ENCODE measurements around the gene HHIPL1.
A peak's percentile ranks its signal among the peaks of the same experiment; 100 is the strongest.

HHIPL1 gene

DNA sequence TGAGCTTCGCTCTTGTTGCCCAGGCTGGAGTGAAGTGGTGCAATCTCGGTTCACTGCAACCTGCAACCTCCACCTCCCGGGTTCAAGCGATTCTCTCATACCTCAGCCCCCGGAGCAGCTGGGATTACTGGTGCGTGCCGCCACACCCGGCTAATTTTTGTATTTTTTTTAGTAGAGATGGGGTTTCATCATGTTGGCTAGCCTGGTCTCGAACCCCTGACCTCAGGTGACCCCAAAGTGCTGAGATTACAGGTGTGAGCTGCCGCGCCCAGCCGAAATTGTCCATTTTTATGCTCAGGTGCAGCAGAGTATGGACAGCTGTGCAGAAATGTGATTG, 20.0 kb downstream of the HHIPL1 start:
- no peak overlapping the region for H3K9ac ChIP-seq (ENCODE audit: low read depth, low read length)
- H3K27me3 ChIP-seq (ENCODE audit: insufficient read depth, low read length) = peaks cover 17% of the 10 kb centered on the region; the same call in 1 of the 2 replicates
- no peak overlapping the region for H3K4me3 ChIP-seq (ENCODE audit: low read length)
- no peaks in the 10 kb centered on the region for H3K36me3 ChIP-seq (ENCODE audit: insufficient read depth, low read depth, low read length)
- H3K27ac ChIP-seq (ENCODE audit: low read length) = no peak overlapping the region
- peaks cover 22% of the 10 kb centered on the region for H3K4me1 ChIP-seq (ENCODE audit: insufficient read depth, low read length)
- H3K9me3 ChIP-seq (ENCODE audit: insufficient read depth, low read depth, low read length) = no peaks in the 10 kb centered on the region

GRCh38 chr14:99666533-99666932, 21.6 kb downstream of the HHIPL1 start:
- Histone ChIP-seq H3K9me3 (ENCODE audit: insufficient read depth, low read depth, low read length) (no peaks in the 10 kb centered on the region), H3K36me3 (ENCODE audit: insufficient read depth, low read depth, low read length) (no peaks in the 10 kb centered on the region), H3K27ac (ENCODE audit: low read length) (no peak overlapping the region), H3K27me3 (ENCODE audit: insufficient read depth, low read length) (0 out of 2 replicates have a peak, but pooled peaks cover 6% of the 10 kb centered on the region), H3K4me3 (ENCODE audit: low read length) (no peak overlapping the region), H3K9ac (ENCODE audit: low read depth, low read length) (no peak overlapping the region), H3K4me1 (ENCODE audit: insufficient read depth, low read length) (peaks cover 21% of the 10 kb centered on the region; the same call in 1 of the 2 replicates)

GRCh38 chr14:99667045-99667444, 22.1 kb downstream of the HHIPL1 start:
- Histone ChIP-seq H3K27me3 (ENCODE audit: insufficient read depth, low read length) (0 out of 2 replicates have a peak, but pooled peaks cover 6% of the 10 kb centered on the region), H3K27ac (ENCODE audit: low read length) (no peak overlapping the region), H3K4me3 (ENCODE audit: low read length) (no peak overlapping the region), H3K36me3 (ENCODE audit: insufficient read depth, low read depth, low read length) (no peaks in the 10 kb centered on the region), H3K9me3 (ENCODE audit: insufficient read depth, low read depth, low read length) (no peaks in the 10 kb centered on the region), H3K9ac (ENCODE audit: low read depth, low read length) (no peak overlapping the region), H3K4me1 (ENCODE audit: insufficient read depth, low read length) (peaks cover 27% of the 10 kb centered on the region; the same call in 1 of the 2 replicates)

- Histone ChIP-seq H3K27me3 (ENCODE audit: insufficient read depth, low read length) (0 out of 2 replicates have a peak, but pooled peaks cover under 1% of the 10 kb centered on the region), H3K9ac (ENCODE audit: low read depth, low read length) (no peak overlapping the region), H3K4me1 (ENCODE audit: insufficient read depth, low read length) (peaks cover 31% of the 10 kb centered on the region), H3K27ac (ENCODE audit: low read length) (no peak overlapping the region), H3K4me3 (ENCODE audit: low read length) (no peak overlapping the region), H3K36me3 (ENCODE audit: insufficient read depth, low read depth, low read length) (no peaks in the 10 kb centered on the region), H3K9me3 (ENCODE audit: insufficient read depth, low read depth, low read length) (no peaks in the 10 kb centered on the region)
Measured at GRCh38 chr14:99667821-99668220, 22.9 kb downstream of the HHIPL1 start.

DNA sequence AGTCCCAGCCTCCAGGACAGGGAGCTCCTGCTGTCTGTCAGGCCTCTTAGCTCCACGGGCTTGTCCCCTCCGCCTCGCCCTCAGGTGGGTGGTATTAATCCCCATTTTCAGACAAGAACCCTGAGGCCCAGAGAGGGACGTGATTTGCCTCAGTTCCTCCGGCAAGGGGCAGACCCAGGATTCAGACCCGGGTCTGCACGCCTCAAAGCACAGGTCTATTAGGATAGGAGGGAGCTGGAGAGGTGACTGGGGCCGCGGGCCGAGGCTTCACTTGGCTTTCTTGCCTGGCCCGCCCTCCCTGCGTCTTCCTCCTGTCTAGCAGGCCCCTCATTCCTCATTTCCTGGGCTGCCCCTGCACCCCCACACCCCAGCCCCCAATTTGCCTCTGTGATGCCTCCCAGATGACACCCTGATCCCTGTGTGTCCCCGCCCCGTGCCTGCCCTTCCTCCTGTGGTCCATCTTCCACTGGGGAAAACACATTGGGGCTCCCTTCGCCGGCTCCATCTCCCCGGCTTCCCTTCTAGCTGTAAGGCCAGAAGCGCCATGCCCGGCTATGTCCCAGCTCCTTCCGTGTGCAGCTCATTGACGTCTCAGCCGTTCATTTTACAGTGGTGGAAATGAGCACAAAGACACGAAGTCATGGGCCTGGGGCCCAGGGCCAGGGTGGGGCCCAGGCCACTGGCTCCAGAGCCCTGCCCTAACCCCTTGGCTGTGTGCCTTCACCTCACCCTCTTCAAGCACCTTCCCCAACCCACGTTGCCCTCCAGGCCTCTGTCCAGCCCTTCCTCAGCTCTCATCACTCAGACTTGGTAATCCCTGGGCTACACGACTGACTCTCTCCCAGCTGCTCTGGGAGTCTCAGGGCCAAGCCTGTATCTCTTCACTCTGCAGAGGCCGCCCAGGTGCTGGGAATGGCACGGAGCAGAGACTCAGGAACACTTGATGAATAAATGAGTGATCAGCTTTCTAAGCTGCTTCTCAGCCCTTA, 23.7 kb downstream of the HHIPL1 start:
- Histone ChIP-seq H3K9me3 (ENCODE audit: insufficient read depth, low read depth, low read length) (no peaks in the 10 kb centered on the region), H3K36me3 (ENCODE audit: insufficient read depth, low read depth, low read length) (no peaks in the 10 kb centered on the region), H3K9ac (ENCODE audit: low read depth, low read length) (no peak overlapping the region), H3K27ac (ENCODE audit: low read length) (no peak overlapping the region), H3K4me3 (ENCODE audit: low read length) (no peak overlapping the region), H3K4me1 (ENCODE audit: insufficient read depth, low read length) (peaks cover 29% of the 10 kb centered on the region), H3K27me3 (ENCODE audit: insufficient read depth, low read length) (no peaks in the 10 kb centered on the region)

DNA sequence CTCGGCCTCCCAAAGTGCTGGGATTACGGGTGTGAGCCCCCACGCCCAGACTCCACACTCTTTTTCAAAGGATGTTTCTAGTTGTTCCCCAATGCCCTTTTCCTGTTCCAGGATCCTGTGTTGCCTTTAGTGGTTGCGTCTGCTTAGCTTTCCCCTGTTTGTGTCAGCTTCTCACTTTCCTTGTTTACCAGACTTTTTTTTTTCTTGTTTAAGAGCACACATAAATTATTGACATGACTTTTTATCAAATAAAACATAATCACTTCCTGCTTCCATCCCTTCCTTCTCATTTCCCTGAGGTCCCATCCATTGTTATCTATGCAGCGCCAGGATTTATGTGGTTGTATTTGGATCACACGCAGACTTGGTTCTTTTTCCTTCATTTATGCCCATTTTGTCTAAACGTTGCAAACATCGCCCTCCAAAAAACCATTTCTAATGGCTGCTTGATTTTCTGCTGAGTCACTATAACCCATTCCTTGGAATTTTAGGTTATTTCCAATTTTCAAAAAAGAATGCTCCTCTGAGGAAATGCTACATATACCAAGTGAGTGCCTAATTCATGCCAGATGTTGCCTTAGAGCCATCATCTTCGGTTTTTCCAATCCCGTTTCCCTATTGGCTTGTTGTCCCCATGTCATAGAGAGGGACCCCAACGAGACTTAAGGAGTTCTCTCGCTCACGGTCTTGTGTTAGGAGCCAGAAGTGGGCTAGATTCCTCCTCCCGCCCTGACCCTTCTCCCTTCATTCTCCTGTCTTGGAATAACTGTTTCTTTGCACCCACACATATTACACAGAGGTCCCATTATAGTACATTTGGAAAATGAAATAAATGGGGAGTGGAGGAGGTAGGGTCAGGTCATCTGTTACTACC, 25.7 kb downstream of the HHIPL1 start:
- Histone ChIP-seq H3K4me1 (ENCODE audit: insufficient read depth, low read length) (peaks cover 20% of the 10 kb centered on the region), H3K36me3 (ENCODE audit: insufficient read depth, low read depth, low read length) (no peaks in the 10 kb centered on the region), H3K9me3 (ENCODE audit: insufficient read depth, low read depth, low read length) (no peaks in the 10 kb centered on the region), H3K4me3 (ENCODE audit: low read length) (no peak overlapping the region), H3K27ac (ENCODE audit: low read length) (no peak overlapping the region), H3K27me3 (ENCODE audit: insufficient read depth, low read length) (no peaks in the 10 kb centered on the region), H3K9ac (ENCODE audit: low read depth, low read length) (peak overlapping the region; percentile 1; the same call in 1 of the 2 replicates)

DNA sequence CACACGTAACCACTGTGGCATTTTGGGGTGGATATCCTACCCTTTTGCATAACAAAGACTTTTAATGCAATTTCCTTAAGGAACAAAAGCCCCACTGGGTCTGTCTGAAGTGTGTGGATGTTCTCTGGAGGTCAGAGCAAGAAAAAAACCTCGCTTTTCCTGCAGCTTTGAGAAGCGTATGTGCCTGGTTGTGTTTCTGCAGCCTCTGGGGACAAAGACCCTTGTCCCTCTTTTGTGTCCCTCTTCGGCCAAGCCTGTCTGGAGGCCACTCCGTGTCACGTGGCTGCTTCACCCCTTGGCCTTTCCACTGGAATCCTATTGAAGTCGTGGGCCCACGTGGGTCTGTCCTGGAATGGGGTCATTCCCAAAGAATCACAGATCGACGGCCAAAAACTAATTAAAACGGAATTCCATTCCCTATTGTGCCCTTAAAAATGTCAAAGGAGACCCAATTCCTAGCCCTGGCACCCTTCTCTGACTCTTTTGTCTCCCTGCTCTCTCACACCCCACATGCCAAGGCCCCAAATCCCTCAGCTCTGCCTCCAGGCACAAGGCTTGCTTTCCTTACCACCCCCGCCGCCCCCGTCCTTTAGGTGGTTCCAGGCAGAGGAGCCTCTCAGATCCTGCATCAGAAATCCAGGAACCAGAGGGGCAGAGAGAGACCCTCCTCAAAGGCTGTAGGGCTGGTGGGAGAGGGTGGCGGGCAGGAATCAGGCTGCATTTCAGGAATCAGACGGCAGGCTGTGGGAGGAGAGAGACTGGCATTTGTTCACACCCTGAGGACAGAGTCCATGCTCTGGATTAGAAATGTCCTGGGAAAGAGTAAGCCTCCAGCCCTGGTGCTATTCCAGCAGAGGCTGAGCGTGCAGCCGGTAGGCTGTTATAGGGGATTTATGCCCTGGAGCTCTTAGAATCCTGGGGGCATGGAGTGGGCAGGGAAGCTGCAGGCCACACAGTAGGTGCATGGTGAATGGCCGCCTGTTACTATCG, 26.6 kb downstream of the HHIPL1 start:
- Histone ChIP-seq H3K4me3 (ENCODE audit: low read length) (no peak overlapping the region), H3K27me3 (ENCODE audit: insufficient read depth, low read length) (no peaks in the 10 kb centered on the region), H3K4me1 (ENCODE audit: insufficient read depth, low read length) (peaks cover 20% of the 10 kb centered on the region), H3K27ac (ENCODE audit: low read length) (no peak overlapping the region), H3K36me3 (ENCODE audit: insufficient read depth, low read depth, low read length) (no peaks in the 10 kb centered on the region), H3K9me3 (ENCODE audit: insufficient read depth, low read depth, low read length) (no peaks in the 10 kb centered on the region), H3K9ac (ENCODE audit: low read depth, low read length) (peak overlapping the region; percentile 1; the same call in 1 of the 2 replicates)

- Histone ChIP-seq H3K27ac (ENCODE audit: low read length) (no peak overlapping the region), H3K27me3 (ENCODE audit: insufficient read depth, low read length) (no peaks in the 10 kb centered on the region), H3K36me3 (ENCODE audit: insufficient read depth, low read depth, low read length) (no peaks in the 10 kb centered on the region), H3K4me3 (ENCODE audit: low read length) (no peak overlapping the region), H3K4me1 (ENCODE audit: insufficient read depth, low read length) (peaks cover 20% of the 10 kb centered on the region), H3K9me3 (ENCODE audit: insufficient read depth, low read depth, low read length) (peaks cover 7% of the 10 kb centered on the region), H3K9ac (ENCODE audit: low read depth, low read length) (no peak overlapping the region)
Measured at GRCh38 chr14:99672506-99673304, 27.8 kb downstream of the HHIPL1 start.

DNA sequence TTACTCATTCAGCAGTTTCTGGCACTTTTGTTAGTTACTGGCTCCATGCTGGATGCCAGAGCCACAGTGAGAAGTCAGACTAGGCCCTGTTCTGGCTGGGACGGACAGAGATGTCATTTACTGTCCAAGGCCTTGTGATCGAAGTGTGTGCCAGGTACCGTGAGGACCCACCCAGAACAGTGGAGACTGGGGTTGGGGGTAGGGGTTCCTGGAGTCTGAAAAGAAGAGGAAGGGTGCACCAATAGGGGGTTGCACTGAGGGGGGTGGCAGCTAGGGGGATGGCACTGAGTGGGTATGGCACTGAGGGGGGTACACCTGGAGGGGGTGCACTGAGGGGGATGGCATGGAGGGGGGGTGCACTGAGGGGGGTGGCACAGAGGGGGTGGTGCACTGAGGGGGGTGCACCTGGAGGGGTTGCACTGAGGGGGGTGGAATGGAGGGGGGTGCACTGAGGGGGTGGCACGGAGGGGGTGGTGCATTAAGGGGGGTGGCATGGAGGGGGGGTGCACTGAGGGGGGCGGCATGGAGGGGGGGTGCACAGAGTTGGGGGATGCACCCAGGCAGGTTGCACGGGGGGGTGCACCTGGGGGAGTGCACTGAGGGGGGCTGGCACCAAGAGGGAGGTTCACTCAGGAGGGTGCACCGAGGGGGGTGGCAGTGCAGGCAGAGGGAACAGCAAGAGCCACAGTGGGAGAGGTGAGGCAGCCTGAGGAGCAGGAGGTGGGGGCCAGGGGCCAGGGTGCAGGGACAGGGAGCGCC, 28.6 kb downstream of the HHIPL1 start:
- Histone ChIP-seq H3K9ac (ENCODE audit: low read depth, low read length) (no peak overlapping the region), H3K27me3 (ENCODE audit: insufficient read depth, low read length) (no peaks in the 10 kb centered on the region), H3K27ac (ENCODE audit: low read length) (no peak overlapping the region)

More for the DNA sequence above, 28.6 kb downstream of the HHIPL1 start:
- peaks cover 15% of the 10 kb centered on the region for H3K9me3 ChIP-seq (ENCODE audit: insufficient read depth, low read depth, low read length)
- H3K4me1 ChIP-seq (ENCODE audit: insufficient read depth, low read length) = peaks cover 20% of the 10 kb centered on the region
- no peaks in the 10 kb centered on the region for H3K36me3 ChIP-seq (ENCODE audit: insufficient read depth, low read depth, low read length)
- H3K4me3 ChIP-seq (ENCODE audit: low read length) = no peak overlapping the region

All from iPS-20b (cell line).